Neuron (in vitro differentiated cells): ENCODE results near the gene HELZ.

Experiments used
- H2AFZ ChIP-seq: one replicate; pipeline ENCODE4 v1.6.1; 2013; ENCODE audit warnings: low read depth, mild to moderate bottlenecking, inconsistent platforms, low read length, moderate library complexity
- H3K27me3 ChIP-seq: one replicate; pipeline ENCODE4 v1.6.1; 2013; ENCODE audit warnings: low read length; ENCODE audit not compliant: insufficient read depth
- H3K36me3 ChIP-seq: one replicate; pipeline ENCODE4 v1.6.1; 2013; ENCODE audit warnings: low read length; ENCODE audit not compliant: insufficient read depth
- H3K4me1 ChIP-seq: one replicate; pipeline ENCODE4 v1.6.1; 2013; ENCODE audit warnings: low read length; ENCODE audit not compliant: insufficient read depth
- H3K4me3 ChIP-seq: 2 replicates; pipeline ENCODE4 v1.5.1; 2013; ENCODE audit warnings: mild to moderate bottlenecking, low read length, moderate library complexity
- H3K9me3 ChIP-seq: one replicate; pipeline ENCODE4 v1.6.1; 2013; ENCODE audit warnings: low read length

HELZ gene

DNA sequence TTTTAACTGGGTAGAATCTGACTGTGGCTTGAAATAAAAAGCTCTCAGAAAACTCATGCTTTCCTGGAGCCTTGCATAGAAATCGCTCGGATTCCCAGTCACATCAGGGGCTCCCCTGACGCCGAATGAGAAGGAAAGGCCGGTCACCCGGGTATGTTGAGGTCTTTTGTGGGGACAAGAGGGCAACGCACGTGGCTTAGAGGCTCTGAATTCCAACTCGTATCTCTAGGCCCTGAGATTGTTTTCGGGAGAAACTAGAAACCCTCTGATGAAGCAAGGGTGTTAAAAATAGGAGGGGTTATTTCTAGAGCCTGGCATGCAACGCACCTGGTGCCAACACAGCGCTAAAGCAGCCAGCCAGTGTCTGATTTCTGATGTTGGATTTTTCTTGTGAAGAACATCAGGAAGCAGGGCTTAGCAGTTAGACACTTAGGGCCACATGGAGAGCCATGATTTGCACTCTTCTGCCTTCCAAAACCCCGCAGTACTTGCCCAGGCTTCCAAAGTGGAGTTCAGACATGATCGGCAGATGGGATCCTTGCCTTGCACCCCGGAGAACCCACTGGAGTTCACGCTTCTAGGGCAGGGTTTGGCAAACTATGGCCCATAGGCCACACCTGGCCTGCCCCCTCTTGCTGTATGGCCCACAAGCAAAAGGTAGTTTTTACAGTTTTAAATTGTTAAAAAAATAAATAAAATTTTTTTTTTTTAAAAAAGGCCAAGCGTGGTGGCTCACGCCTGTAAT, 188.1 kb downstream of the HELZ start:
- no peaks in the 10 kb centered on the region for H3K4me1 ChIP-seq
- no peak overlapping the region for H3K4me3 ChIP-seq
- H3K36me3 ChIP-seq, result no peaks in the 10 kb centered on the region
- no peak overlapping the region for H2AFZ ChIP-seq
- H3K27me3 ChIP-seq, result no peaks in the 10 kb centered on the region
- peaks cover 4% of the 10 kb centered on the region for H3K9me3 ChIP-seq

DNA sequence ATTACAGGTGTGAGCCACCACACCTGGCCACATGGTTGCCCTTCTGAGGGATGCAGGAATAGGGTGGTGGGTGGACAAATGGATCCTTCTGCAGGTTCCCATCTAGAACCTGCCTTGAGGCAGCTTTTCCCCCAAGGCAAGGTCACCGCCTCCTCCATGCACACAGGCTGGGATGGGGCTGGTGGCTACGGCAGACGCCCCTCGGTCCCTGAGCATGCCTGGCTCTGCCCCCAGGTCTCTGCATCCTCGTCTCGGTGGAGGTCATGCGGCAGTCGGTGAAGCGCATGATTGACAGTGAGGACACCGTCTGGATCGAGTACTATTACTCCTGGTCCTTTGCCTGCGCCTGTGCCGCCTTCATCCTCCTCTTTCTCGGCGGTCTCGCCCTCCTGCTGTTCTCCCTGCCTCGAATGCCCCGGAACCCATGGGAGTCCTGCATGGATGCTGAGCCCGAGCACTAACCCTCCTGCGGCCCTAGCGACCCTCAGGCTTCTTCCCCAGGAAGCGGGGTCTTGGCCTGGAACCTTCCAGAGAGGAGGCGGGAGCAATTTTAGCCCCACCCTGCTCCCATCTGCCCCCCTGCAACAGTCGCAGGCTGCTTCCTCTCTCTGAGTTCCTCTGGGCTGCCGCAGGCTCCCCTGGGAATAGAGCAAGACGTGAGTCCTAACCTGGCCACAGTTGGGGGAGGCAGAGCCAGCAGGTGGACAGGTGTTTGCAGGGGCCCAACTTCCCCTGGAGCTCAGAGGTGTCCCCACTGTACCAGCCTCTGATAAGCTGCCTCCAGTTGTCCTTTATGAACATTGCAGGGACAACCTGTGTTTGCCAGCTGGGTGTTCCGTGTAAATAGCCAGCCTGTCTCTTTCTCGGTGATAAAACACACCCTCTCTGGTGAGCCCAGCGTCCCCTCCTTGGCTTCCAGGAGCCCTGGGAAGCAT, 188.9 kb downstream of the HELZ start:
- Histone ChIP-seq H3K27me3 (no peaks in the 10 kb centered on the region), H3K4me1 (no peaks in the 10 kb centered on the region), H3K36me3 (no peaks in the 10 kb centered on the region), H3K4me3 (no peak overlapping the region), H2AFZ (no peak overlapping the region), H3K9me3 (peaks cover 4% of the 10 kb centered on the region)

DNA sequence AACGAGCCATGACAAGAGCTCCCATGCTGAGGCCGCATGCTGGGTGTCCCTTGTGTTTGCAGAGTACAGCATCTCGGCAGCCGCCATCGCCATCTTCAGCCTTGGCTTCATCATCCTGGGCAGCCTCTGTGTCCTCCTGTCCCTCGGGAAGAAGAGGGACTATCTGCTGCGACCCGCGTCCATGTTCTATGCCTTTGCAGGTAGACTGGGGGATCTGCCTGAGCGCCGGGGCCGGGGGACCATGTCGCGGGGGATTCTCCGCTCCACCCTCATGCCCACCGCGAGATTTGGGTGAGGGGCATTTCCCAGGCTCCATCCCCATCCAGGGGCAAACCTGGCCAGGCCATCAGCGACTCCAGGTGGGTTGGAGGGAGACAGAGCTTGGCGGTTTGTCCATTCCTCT, 190.0 kb downstream of the HELZ start:
- no peaks in the 10 kb centered on the region for H3K4me1 ChIP-seq
- no peaks in the 10 kb centered on the region for H3K27me3 ChIP-seq
- H2AFZ ChIP-seq, result no peak overlapping the region
- H3K9me3 ChIP-seq, result no peaks in the 10 kb centered on the region
- H3K36me3 ChIP-seq, result no peaks in the 10 kb centered on the region
- H3K4me3 ChIP-seq, result no peak overlapping the region

DNA sequence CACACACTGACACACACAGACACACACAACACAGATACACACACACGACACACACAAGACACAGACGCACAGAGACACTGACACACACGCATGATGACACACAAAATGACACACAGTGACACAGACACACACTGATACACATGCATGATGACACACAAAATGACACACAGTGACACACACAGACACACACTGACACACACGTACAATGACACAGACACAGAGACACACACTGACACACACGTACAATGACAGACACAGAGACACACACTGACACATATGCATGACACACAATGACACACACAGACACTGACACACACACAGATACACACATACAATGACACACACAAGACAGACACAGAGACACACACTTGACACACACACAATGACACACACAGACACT, 190.4 kb downstream of the HELZ start:
- Histone ChIP-seq H3K36me3 (no peaks in the 10 kb centered on the region), H2AFZ (no peak overlapping the region), H3K4me3 (no peak overlapping the region), H3K9me3 (peaks cover 2% of the 10 kb centered on the region), H3K27me3 (no peaks in the 10 kb centered on the region), H3K4me1 (no peaks in the 10 kb centered on the region)

DNA sequence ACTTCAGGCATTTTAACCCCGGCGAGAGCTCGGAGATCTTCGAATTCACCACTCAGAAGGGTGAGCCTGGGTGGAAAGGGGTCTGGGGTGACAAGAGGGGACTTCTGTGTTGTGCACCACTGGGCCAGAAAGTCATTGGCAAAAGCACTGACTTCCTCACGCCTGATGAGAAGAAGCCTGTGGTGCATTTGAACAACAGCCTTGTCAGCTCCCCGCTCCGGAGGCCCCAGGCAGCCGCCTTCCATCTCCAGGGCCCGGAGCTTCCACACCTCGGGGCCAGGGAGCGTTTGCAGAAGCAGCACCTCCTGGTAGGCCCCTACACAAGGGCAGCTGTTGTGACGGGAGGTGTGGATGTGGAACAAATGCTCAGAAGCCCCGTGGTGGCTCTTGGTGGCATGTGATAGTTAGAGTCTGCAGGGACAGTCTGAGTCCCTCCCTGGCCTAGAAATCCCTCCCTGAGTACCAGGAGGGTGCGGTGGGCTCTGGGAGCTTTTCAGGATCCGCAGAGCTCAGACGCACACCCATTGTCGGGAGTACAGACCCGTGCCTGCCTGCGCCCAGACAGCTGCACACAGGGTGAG, 190.9 kb downstream of the HELZ start:
- Histone ChIP-seq H3K9me3 (peaks cover 6% of the 10 kb centered on the region), H3K27me3 (no peaks in the 10 kb centered on the region), H3K4me1 (no peaks in the 10 kb centered on the region), H3K4me3 (no peak overlapping the region), H3K36me3 (no peaks in the 10 kb centered on the region), H2AFZ (no peak overlapping the region)

DNA sequence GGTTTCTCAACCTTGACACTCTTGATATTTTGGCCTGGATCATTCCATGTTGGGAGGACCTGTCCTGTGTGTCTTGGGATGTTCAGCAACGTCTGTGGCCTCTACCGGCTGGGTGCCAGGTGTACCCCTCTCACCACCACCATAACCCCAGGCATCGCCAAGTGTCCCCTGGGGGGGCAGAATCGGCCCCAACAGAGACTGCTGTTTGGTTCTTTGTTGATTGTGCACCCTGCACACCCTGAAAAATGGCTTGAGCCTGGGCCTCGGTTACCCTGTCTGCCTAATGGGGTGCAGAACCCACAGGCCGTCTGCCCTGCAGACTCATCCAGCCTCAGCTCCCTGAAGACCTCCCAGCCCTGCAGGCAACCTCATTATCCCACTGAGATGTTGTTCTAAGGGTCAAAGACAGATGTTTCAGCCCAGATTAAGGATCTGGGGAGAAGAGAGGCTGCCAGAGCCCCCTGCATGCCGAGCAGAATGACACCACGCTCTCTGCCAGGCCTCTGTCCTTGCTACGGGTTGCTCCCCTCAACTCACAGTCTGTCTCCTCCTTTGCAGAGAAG, 191.5 kb downstream of the HELZ start:
- Histone ChIP-seq H3K27me3 (no peaks in the 10 kb centered on the region), H3K4me3 (no peak overlapping the region), H3K36me3 (no peaks in the 10 kb centered on the region), H2AFZ (no peak overlapping the region), H3K9me3 (peaks cover 6% of the 10 kb centered on the region), H3K4me1 (no peaks in the 10 kb centered on the region)

DNA sequence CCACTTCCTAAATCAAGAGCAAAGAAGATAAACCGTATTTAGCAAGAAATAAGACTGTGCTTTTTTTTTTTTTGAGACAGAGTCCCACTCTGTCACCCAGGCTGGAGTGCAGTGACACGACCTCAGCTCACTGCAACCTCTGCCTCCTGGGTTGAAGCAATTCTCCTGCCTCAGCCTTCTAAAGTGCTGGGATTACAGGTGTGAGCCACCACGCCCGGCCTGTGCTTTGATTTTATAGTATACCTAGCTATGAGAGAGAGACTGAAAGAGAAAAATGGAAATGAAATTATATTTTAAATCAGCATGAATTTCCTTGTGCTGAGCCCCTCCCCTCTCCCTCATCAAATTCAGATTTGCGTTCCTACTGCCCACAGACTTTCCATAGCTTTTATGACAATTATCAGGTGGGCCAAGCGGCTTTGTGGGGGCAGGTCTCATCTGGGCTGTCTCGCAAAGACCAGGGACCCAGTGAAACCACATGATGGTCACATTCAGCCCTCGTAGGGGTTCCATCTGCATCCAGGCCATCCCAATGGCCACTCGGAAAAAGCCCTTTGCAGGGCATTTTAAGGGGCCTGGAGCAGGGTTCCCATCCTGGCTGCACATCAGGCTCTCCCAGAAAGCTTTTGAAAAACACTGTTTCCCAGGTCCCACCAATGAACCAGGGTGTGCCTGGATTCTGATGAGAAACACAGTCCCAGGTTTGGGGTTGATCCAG, 192.1 kb downstream of the HELZ start:
- Histone ChIP-seq H3K4me3 (no peak overlapping the region), H3K4me1 (no peaks in the 10 kb centered on the region), H3K27me3 (no peaks in the 10 kb centered on the region), H3K36me3 (no peaks in the 10 kb centered on the region), H2AFZ (no peak overlapping the region), H3K9me3 (peaks cover 6% of the 10 kb centered on the region)

DNA sequence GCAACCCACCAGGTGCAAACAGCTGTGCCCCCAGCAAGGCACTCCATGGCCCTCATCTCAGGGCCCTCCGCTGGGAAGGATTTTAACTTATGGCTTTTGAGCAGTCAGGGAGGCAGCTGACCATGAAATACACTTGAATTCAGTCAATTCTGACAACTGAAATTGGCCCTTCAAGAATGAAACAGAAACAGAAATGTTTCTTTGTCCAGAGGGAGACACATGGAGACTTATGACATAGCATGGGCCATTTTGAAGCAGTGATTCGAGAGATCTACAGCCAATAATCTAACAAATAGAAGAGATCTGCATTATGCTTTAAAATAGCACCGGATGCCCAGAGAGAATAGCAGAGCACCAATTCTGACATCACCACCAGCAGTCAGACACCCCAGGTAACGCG, 193.2 kb downstream of the HELZ start:
- H3K4me1 ChIP-seq, result no peaks in the 10 kb centered on the region

DNA sequence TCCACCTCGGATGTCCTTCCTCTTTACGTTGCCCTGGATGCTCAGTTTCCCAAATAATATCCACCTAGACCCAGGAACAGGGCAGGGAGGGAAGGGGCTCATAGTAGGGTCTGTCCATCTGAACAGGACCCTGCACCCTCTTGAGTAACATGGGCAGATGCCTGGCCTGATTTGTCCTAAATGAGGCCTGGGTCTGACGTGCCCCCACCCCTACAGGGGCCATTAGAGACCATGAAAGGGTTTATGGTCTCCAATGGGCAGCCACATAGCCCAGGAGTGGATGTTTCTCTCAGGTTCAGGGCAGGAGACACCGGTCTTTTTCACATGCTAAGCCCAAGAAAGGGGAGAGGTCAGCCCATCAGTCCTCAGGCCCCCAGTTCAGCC, 193.8 kb downstream of the HELZ start:
- Histone ChIP-seq H3K36me3 (no peaks in the 10 kb centered on the region), H3K4me1 (no peaks in the 10 kb centered on the region), H2AFZ (no peak overlapping the region), H3K27me3 (no peaks in the 10 kb centered on the region), H3K9me3 (peaks cover 6% of the 10 kb centered on the region), H3K4me3 (no peak overlapping the region)

More for the DNA sequence above, 193.2 kb downstream of the HELZ start:
- Histone ChIP-seq H3K9me3 (peaks cover 6% of the 10 kb centered on the region), H3K4me3 (no peak overlapping the region), H2AFZ (no peak overlapping the region), H3K36me3 (no peaks in the 10 kb centered on the region), H3K27me3 (no peaks in the 10 kb centered on the region)

DNA sequence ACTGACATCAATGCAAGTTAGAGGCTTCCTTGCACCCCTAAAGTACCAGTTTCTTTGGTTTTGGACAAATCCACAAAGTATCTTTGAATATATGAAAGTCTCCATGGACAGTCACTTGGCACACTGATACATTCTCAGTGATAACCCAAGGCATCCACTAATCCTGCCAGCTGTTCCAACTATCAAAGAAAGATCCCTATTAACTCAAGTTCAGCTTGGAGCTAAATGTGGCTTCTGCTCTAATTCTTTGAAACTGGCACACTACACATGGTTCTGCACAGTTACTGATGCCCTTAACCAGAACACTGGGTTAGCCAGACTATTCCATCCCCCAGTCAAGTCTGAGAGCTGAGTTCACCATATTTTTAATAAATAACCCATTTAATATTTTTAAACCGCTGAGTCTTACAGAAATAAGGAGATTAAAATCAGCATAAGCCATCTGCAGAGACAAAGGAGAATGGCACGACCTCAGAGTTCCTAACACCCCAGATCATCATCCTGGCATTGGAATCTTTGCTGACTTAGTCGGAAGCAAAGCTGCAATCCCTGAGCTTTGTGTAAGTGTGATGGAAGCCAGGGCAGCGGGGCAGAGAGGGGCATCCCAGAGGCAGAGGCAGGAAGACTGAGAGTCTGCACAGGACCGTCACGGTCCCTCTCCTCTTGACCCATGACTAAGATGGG, 194.4 kb downstream of the HELZ start:
- no peaks in the 10 kb centered on the region for H3K27me3 ChIP-seq
- no peaks in the 10 kb centered on the region for H3K36me3 ChIP-seq
- H3K9me3 ChIP-seq, result peaks cover 6% of the 10 kb centered on the region
- H3K4me1 ChIP-seq, result no peaks in the 10 kb centered on the region
- H3K4me3 ChIP-seq, result no peak overlapping the region
- no peak overlapping the region for H2AFZ ChIP-seq

DNA sequence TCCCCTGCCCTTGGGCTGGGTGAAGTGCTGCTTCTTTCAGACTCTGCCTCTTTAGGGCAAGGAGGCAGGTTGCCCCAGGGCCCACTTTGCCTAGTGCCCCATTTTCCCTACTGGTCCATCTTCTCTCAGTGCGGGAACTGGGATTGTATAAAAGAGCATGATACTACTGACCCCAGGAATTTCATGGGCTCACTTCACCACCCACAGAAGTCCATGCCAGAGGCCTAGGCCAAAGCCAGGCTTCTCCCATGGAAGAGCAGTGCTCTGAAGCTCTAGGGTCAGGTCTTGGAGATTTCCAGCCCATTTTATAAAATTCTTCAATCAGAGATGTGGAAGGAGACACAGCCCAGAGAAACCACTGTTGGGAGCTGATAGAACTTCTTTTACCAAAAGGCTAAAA, 194.9 kb downstream of the HELZ start:
- Histone ChIP-seq H3K4me1 (no peaks in the 10 kb centered on the region), H3K27me3 (no peaks in the 10 kb centered on the region), H3K4me3 (no peak overlapping the region), H2AFZ (no peak overlapping the region), H3K36me3 (no peaks in the 10 kb centered on the region), H3K9me3 (peaks cover 6% of the 10 kb centered on the region)

DNA sequence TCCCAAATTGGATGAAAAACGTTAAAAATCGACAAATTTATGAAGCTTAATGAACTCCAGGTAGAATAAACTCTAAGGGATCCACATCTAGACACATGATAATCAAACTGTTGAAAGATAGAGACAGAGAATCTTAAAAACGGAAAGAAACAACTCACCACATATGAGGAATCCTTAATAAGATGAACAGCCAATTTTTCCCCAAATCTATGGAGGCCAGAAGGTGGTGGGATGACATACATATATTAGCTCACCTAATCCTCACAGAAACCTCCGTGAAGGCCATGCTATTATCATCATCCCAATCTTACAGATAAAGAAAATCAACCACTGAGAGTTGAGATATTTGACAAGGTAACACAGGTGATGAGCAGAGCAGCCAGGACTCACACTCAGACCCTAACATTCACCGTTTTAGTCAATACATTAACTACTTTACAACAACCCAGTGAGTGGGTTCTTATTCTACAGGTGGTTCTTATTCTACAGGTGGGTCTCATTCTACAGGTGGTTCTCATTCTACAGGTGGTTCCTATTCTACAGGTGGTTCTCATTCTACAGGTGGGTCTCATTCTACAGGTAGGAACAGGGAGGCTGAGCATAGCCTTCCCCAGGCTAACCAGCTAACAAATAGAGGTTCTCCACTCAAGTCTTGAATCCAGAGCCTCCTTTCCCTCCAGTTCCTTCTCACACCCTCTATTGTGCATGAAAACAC, 195.8 kb downstream of the HELZ start:
- Histone ChIP-seq H3K27me3 (no peaks in the 10 kb centered on the region), H3K4me3 (no peak overlapping the region), H2AFZ (no peak overlapping the region), H3K4me1 (no peaks in the 10 kb centered on the region), H3K36me3 (no peaks in the 10 kb centered on the region), H3K9me3 (peaks cover 6% of the 10 kb centered on the region)
